22Rv1 (cell line): ENCODE data around the gene MUL1.

Experiments
- ZFX ChIP-seq: fragments of 450-650 bp; IDR thresholded peaks from 2 replicates; pipeline ENCODE4 v1.6.1; 2017; ENCODE audit warnings: antibody characterized with exemption, borderline replicate concordance
- TF ChIP-seq, protein P1 (sequence below): fragments of 450-650 bp; IDR thresholded peaks from 2 replicates; pipeline ENCODE4 v1.5.1; 2017; ENCODE audit warnings: mild to moderate bottlenecking

DNA sequence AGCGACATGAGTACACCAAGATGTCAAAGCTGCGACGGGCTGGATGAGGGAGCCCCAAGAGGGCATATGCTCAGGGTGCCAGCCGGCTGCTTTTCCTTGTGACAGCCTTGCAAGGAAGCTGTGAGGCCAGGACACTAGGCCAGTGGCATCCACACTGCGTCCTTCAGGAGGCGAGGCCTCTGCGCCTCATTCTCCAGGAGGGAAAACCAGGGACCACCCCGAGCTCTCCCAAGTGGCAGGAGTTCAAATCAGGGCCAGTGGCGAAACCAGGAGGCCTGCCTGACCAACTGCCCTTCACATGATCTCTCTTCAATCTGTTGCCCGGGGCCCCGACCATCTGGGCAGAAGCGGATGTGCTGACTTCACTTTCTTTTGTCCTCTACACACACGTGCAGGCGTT, 8.2 kb downstream of the MUL1 start:
- TF ChIP-seq, protein P1, sequence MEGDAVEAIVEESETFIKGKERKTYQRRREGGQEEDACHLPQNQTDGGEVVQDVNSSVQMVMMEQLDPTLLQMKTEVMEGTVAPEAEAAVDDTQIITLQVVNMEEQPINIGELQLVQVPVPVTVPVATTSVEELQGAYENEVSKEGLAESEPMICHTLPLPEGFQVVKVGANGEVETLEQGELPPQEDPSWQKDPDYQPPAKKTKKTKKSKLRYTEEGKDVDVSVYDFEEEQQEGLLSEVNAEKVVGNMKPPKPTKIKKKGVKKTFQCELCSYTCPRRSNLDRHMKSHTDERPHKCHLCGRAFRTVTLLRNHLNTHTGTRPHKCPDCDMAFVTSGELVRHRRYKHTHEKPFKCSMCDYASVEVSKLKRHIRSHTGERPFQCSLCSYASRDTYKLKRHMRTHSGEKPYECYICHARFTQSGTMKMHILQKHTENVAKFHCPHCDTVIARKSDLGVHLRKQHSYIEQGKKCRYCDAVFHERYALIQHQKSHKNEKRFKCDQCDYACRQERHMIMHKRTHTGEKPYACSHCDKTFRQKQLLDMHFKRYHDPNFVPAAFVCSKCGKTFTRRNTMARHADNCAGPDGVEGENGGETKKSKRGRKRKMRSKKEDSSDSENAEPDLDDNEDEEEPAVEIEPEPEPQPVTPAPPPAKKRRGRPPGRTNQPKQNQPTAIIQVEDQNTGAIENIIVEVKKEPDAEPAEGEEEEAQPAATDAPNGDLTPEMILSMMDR: no peak
- no peak for TF ChIP-seq ZFX
